ENCODE measurements around the gene SIRPB1.

SIRPB1 gene
- 0.03 to 2.3 (median 0.24) reads per million in 9 experiments for total RNA-seq

DNA sequence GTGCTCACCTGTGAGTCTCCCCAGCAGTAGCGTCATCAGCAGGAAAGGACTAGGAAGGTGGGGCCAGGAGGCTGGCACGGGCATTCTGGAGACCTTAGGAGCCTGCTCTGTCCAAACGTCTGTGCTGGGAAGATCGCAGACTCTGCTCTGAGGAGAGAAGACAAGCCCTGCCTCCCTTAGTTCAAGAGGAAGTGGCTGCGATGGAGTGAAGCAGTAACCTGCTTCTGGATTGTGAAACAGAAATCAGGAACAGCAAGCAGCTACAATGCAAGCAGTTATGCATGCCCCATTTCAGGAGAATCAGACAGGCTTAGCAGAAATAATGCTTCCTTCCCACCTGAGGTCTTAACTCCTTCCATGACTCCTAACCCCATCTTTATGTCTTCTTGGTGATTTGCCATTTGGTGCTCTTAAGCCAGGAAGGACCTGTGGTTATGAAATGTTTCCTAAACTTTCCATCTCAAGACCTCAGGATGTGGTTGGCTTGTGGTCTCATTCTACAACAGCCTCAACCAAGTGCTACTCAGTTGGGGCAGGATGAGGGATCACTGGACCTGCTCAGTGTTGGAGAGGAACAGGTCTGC is at the start of gene SIRPB1:
Gene SIRPB1, minus strand, starts transcription at position 149 of the 584 bp plus-strand sequence. Its CDS starts 65 bp downstream, at position 84.
- ATAC-seq (replicated peaks) (peak; percentile 29), DNase-seq (no peak)
- Mint-ChIP-seq H3K27me3 (no peaks in the 10 kb centered on the region), H3K9me3 (peaks cover 0 to 2% of the 10 kb centered on the region in 2 donors), H3K36me3 (ENCODE audit: insufficient read depth) (no peaks in the 10 kb centered on the region), H3K4me1 (ENCODE audit: low read depth in 2 of 2) (peaks cover 34 to 36% of the 10 kb centered on the region in 2 donors), H3K4me3 (peak within 1 kb of the TSS; percentile 19 to 40), H3K27ac (peak within 1 kb of the TSS in 1 of 2 donors; percentile 65)

DNA sequence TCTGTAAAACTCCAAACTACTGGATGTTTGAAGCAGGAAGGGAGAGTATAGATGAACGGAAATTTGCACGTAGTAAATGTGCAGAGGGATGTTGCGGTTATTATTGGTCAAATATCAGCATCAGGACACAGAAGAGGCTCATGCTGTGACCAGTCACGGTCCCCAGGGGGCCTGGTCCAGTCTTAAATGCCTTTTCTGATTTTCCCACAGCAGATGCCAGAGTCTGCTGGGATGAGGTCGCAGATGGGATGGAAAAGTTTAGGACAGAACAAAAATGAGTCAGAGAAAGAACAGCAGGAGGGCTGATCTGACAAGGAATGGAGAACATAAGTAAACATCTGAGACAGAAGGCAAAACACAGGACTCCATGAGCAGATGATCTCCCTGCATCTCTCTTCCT is 49.5 kb upstream of the SIRPB1 start:
- DNase-seq: no peak
- Mint-ChIP-seq H3K4me3 (no peak overlapping the region), H3K4me1 (ENCODE audit: low read depth in 2 of 2) (peaks cover 59 to 62% of the 10 kb centered on the region in 2 donors), H3K36me3 (ENCODE audit: insufficient read depth) (no peaks in the 10 kb centered on the region), H3K27ac (peak overlapping the region in 1 of 2 donors; percentile 71), H3K9me3 (no peaks in the 10 kb centered on the region), H3K27me3 (no peaks in the 10 kb centered on the region)
- ATAC-seq (replicated peaks): no peak

DNA sequence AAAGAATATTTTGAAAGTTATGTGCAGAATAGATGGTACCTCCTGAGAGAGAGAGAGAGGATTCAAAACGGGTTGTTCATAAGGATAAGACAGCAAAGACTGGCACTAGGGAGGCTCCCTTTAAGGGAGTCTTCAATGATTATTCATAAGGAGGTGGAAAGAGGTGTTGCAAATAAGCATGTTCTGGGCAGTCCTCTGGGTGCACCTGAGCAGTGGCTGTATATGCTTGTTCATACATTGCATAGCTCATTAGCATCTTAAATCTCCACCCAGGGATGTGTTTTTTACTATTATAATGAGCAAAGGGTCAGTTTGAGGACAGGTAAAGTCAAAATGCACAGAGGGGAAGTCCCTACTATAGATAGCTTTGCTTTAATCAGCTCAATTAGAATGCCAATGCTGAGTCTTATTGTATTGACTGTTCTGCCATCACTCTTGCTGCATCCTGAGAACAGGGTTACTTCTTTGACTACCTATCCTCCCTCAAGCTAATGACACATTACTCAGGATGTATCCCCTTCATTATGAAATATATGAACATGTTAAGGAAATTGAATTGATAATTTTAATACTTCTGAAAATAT is 47.8 kb upstream of the SIRPB1 start:
- ATAC-seq (replicated peaks) (no peak), DNase-seq (no peak)
- peaks cover 58 to 63% of the 10 kb centered on the region in 2 donors for H3K4me1 Mint-ChIP-seq (ENCODE audit: low read depth in 2 of 2)
- H3K36me3 Mint-ChIP-seq (ENCODE audit: insufficient read depth): peaks cover 3% of the 10 kb centered on the region
- H3K9me3 Mint-ChIP-seq: no peaks in the 10 kb centered on the region
- no peaks in the 10 kb centered on the region for H3K27me3 Mint-ChIP-seq
- H3K27ac Mint-ChIP-seq: peak overlapping the region in 1 of 2 donors; percentile 86
- no peak overlapping the region for H3K4me3 Mint-ChIP-seq

DNA sequence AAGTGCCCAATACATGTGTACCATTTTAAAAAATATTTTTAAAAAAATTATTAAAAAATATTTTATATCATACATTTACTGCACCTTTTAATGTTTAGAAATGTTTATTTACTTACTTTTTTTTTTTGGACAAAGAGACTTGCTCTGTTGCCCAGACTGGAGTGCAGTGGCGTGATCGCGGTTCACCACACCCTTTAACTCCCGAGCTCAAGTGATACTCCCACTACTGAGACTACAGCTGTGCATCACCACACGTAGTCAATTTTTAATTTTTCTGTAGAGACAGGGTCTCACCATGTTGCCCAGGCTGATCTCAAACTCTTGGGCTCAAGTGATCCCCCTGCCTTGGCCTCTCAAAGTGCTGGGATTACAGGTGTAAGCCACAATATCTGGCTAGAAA is 47.0 kb upstream of the SIRPB1 start:
- H3K4me3 Mint-ChIP-seq: no peak overlapping the region
- peak overlapping the region in 1 of 2 donors; percentile 65 for H3K27ac Mint-ChIP-seq
- H3K9me3 Mint-ChIP-seq: no peaks in the 10 kb centered on the region
- no peaks in the 10 kb centered on the region for H3K27me3 Mint-ChIP-seq
- peaks cover 3% of the 10 kb centered on the region for H3K36me3 Mint-ChIP-seq (ENCODE audit: insufficient read depth)
- ATAC-seq (replicated peaks) (no peak), DNase-seq (no peak)
- peaks cover 58 to 62% of the 10 kb centered on the region in 2 donors for H3K4me1 Mint-ChIP-seq (ENCODE audit: low read depth in 2 of 2)

DNA sequence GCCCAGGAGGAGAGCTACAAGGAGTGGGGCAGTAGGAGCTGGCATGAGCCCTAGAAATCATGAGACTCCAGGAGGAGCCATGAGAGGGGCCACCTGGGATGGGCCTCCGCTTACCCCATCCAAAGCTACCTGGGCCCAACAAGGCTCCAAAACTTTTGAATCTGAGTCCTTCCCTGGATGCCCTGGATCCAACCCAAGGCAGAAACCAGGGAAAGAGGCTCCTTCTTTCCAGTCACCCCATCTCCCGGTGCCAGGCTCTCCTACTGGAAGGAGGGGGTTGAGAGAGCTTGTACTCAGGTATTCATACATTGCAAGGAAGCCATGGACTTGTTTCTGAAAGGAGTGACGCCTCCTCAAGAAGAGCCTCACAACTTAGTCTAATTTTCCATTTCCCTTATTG is 45.5 kb upstream of the SIRPB1 start:
- H3K27me3 Mint-ChIP-seq: no peaks in the 10 kb centered on the region
- ATAC-seq (replicated peaks) (no peak), DNase-seq (no peak)
- peaks cover 3% of the 10 kb centered on the region for H3K36me3 Mint-ChIP-seq (ENCODE audit: insufficient read depth)
- H3K4me3 Mint-ChIP-seq: peak overlapping the region; percentile 65 to 84
- H3K27ac Mint-ChIP-seq: peak overlapping the region; percentile 81 to 91
- no peaks in the 10 kb centered on the region for H3K9me3 Mint-ChIP-seq
- peaks cover 58 to 63% of the 10 kb centered on the region in 2 donors for H3K4me1 Mint-ChIP-seq (ENCODE audit: low read depth in 2 of 2)

DNA sequence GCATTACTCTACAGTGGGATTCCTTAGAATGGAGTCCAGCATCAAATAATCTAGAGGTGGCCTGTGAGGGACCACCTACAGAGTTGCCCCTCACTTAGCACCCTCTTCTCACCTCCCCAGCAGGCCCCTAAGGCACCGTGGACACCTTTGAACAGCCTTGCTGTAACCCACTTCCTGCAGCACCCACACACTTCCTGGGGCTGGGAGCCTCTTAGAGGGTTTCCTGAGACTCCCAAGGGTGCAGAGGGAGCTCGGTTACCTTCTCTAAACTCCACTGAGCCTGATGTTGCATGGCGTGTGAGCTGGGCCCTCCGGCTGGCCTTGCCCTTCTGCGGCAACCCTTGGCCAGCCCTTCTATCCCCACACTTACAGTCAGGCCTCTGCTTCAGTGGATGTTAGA is 45.1 kb upstream of the SIRPB1 start:
- Mint-ChIP-seq H3K9me3 (no peaks in the 10 kb centered on the region), H3K27ac (peak overlapping the region; percentile 81 to 91), H3K27me3 (no peaks in the 10 kb centered on the region), H3K36me3 (ENCODE audit: insufficient read depth) (peaks cover 3% of the 10 kb centered on the region), H3K4me1 (ENCODE audit: low read depth in 2 of 2) (peaks cover 61 to 63% of the 10 kb centered on the region in 2 donors), H3K4me3 (peak overlapping the region; percentile 65 to 84)
- DNase-seq (peak; percentile 37 to 44 (median 38)), ATAC-seq (replicated peaks) (peak; percentile 77)

DNA sequence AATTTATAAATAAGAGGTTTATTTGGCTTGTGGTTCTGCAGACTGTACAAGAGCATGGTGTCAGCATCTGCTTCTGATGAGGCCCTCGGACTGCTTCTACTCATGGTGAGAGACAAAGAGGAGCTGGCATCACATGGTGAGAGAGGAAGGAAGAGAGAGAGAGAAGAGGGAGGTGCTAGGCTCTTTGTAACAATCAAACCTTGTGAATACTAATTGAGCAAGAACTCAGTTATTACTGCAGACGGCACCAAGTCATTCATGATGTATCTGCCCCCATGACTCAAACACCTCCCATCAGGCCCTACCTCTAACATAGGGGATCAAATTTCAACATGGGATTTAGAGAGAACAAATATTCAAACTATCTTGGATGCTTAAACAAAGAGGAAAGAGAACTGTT is 44.1 kb upstream of the SIRPB1 start:
- Mint-ChIP-seq H3K9me3 (no peaks in the 10 kb centered on the region), H3K4me3 (peak overlapping the region; percentile 65 to 84), H3K27ac (peak overlapping the region; percentile 81 to 91), H3K36me3 (ENCODE audit: insufficient read depth) (peaks cover 3% of the 10 kb centered on the region), H3K27me3 (no peaks in the 10 kb centered on the region), H3K4me1 (ENCODE audit: low read depth in 2 of 2) (peaks cover 71 to 72% of the 10 kb centered on the region in 2 donors)
- no peak for DNase-seq
- ATAC-seq (replicated peaks): peak; percentile 15

DNA sequence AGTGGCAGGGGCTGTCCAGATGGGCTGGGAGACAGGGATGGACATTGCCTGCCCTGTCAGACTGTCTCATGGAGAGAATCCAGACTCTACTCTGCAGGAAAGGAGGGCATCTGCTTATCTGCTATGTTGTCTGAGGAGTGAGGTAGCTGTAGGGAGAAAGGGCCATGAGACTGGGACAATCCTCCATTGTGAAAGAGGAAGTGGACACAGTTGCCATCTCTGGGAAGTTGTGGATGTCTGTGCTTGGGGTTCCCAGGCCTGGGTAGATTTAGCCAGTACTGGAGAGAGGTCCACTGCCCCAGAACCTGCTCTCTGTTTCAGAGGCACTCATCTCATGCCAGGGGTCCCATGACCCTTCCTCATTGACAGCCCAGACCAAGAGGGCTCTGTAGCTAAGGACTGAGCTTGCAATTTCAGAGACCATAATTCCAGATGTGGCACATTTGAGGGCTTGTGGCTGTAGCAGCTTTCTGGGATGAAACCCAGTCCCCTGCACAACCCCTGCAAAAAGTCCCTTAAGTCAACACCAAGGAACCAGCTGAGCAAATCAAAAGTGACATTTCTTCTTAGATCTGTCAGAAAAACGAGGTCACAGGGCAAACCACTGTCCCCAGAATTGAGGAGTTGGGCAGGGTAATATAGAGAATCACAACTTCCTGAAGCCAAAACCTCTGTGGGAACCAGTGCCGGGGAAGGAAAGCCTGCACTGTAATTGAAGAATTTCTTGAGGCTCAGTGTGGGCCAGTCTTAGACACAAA is 41.9 kb upstream of the SIRPB1 start:
- Mint-ChIP-seq H3K4me3 (peak overlapping the region; percentile 81 to 84), H3K27me3 (no peaks in the 10 kb centered on the region), H3K36me3 (ENCODE audit: insufficient read depth) (peaks cover 3% of the 10 kb centered on the region), H3K9me3 (no peaks in the 10 kb centered on the region), H3K27ac (peak overlapping the region; percentile 68 to 92), H3K4me1 (ENCODE audit: low read depth in 2 of 2) (peaks cover 80 to 83% of the 10 kb centered on the region in 2 donors)
- peak; percentile 58 for ATAC-seq (replicated peaks)
- peak in 1 of 3 experiments; percentile 12 for DNase-seq

DNA sequence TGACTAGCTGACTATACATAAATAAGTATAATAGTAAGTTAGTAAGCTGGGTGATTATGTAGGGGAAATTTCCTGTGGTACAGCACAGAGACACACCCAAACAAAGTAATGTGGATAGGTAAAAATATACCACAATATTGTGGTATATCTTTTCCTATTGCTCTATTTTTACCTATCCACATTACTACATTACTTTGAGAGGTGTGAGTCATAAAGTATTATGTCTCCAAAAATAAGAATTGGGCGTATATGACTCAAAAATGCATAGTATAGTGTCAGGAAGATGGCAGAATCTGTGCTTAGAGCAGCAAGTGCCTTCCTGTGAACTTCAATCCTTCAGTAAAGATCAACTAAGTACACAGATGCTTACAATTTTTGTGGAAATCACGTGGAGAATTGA is 40.4 kb upstream of the SIRPB1 start:
- DNase-seq (no peak), ATAC-seq (replicated peaks) (peak; percentile 43)
- H3K36me3 Mint-ChIP-seq (ENCODE audit: insufficient read depth): peaks cover 3% of the 10 kb centered on the region
- peak overlapping the region; percentile 27 to 81 for H3K4me3 Mint-ChIP-seq
- H3K27me3 Mint-ChIP-seq: no peaks in the 10 kb centered on the region
- H3K9me3 Mint-ChIP-seq: no peaks in the 10 kb centered on the region
- peak overlapping the region; percentile 68 to 92 for H3K27ac Mint-ChIP-seq
- peaks cover 80 to 92% of the 10 kb centered on the region in 2 donors for H3K4me1 Mint-ChIP-seq (ENCODE audit: low read depth in 2 of 2)

DNA sequence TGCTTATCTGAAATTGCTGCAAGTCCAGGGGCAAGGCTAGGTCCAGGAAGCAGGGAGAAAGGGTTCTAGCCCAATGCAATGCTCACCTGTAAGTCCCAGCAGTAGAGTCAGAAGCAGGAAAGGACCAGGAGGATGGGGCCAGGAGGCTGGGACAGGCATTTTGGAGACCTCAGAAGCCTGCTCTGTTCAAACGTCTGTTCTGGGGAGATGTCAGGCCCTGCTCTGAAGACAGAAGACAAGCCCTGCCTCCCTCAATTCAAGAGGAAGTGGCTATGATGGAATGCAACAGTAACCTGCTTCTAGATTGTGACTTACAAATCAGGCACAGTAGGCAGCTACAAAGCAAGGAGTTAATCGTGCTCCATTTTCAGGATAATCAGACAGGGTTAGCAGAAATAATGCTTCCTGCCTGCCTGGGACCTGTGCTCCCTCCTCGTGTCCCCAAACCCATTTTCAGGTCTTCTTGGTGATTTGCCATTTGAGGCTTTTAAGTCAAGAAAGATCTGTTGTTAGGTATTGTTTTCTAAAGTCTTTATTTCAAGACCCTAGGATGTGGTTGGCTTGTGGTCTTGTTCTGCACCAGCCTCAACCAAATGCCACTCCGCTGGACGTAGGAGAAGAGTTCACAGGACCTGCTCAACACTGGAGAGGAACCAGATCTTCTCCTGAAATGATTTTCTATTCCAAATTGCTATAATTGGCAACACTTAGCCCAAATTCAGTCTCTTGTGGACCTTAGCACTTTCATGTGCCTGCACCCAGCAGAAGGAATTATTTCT is 37.9 kb upstream of the SIRPB1 start, which contains the start of gene SIRPG:
Gene SIRPG, minus strand, starts transcription at position 224 of the 779 bp plus-strand sequence. Its CDS starts 65 bp downstream, at position 159.
- H3K36me3 Mint-ChIP-seq (ENCODE audit: insufficient read depth): peaks cover 9% of the 10 kb centered on the region
- peak; percentile 30 for ATAC-seq (replicated peaks)
- DNase-seq: no peak
- H3K4me1 Mint-ChIP-seq (ENCODE audit: low read depth in 2 of 2): peaks cover 76 to 92% of the 10 kb centered on the region in 2 donors
- H3K9me3 Mint-ChIP-seq: no peaks in the 10 kb centered on the region
- no peaks in the 10 kb centered on the region for H3K27me3 Mint-ChIP-seq
- peak within 1 kb of the TSS; percentile 88 to 92 for H3K27ac Mint-ChIP-seq
- peak within 1 kb of the TSS; percentile 81 to 84 for H3K4me3 Mint-ChIP-seq

DNA sequence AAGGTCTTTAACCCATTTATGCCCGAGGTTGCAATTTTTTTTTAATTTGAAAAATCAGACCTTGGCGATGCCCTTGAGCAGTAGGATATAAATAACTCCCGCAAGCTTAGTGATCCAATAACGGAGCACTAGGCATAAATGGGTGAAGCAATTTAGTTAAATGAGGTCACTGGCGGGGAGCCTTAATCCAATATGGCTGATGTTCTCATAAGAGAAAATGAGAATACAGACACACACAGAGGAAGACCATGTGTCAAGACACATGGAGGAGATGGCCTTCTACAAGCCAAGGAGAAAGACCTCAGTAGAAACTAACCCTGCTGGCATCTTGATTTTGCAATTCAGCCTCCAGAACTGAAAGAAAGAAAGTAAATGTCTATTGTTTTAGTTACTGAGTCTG is 37.0 kb upstream of the SIRPB1 start:
- Mint-ChIP-seq H3K4me3 (peak overlapping the region; percentile 81 to 84), H3K27me3 (no peaks in the 10 kb centered on the region), H3K4me1 (ENCODE audit: low read depth in 2 of 2) (peaks cover 74 to 89% of the 10 kb centered on the region in 2 donors), H3K9me3 (no peaks in the 10 kb centered on the region), H3K27ac (peak overlapping the region; percentile 88 to 92), H3K36me3 (ENCODE audit: insufficient read depth) (peaks cover 9% of the 10 kb centered on the region)
- DNase-seq (no peak), ATAC-seq (replicated peaks) (no peak)

DNA sequence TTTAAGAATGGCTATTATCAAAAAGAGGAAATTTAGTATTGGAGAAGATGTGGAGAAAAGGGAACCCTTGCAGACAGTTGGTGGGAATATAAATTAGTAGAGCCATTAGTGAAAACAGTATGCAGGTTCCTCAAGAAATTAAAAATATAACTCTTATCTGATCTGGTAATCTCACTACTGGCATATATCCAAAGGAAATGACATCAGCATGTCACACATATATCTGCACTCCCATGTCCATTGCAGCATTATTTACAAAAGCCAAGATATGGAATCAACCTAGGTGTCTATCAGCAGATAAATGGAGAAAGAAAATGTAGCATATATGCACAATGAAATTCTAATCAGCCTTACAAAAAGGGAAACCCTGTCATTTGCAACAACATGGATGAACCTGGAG is 35.2 kb upstream of the SIRPB1 start:
- Mint-ChIP-seq H3K36me3 (ENCODE audit: insufficient read depth) (peaks cover 9% of the 10 kb centered on the region), H3K4me3 (peak overlapping the region; percentile 74 to 76), H3K9me3 (no peaks in the 10 kb centered on the region), H3K4me1 (ENCODE audit: low read depth in 2 of 2) (peaks cover 72 to 89% of the 10 kb centered on the region in 2 donors), H3K27me3 (no peaks in the 10 kb centered on the region), H3K27ac (peak overlapping the region; percentile 61 to 90)
- ATAC-seq (replicated peaks) (peak; percentile 59), DNase-seq (no peak)

DNA sequence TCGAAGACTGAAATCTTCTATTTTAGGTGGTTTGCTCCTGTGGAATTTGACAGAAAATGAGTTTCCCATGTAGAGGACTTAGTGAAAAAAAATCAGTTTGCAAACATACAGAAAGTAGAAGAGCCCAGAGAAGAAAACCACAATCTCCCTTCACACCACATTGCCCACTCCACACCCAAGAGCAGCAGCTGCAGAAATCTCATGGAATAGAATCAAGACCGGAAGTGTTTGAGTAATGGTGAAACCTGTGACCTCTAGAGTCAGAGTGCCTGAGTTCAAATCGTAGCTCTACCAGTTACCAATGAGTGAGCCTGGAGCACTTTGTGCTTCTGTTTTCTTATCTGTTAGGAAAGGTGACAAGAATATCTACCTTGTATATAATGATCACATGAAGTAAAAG is 33.2 kb upstream of the SIRPB1 start:
- peaks cover 15% of the 10 kb centered on the region for H3K36me3 Mint-ChIP-seq (ENCODE audit: insufficient read depth)

More for the DNA sequence above, 33.2 kb upstream of the SIRPB1 start:
- DNase-seq (no peak), ATAC-seq (replicated peaks) (no peak)
- Mint-ChIP-seq H3K4me1 (ENCODE audit: low read depth in 2 of 2) (peaks cover 55 to 69% of the 10 kb centered on the region in 2 donors), H3K27me3 (no peaks in the 10 kb centered on the region), H3K9me3 (no peaks in the 10 kb centered on the region), H3K4me3 (peak overlapping the region; percentile 74 to 76), H3K27ac (peak overlapping the region; percentile 15 to 90)
